Right lobe of liver (tissue), 6 donors: ENCODE results near the gene BTD. TPM values are rescaled to one million over a fixed set of nuclear protein-coding genes. Genes with fewer than 3 reads are reported as not detected.

Source experiments
- ATAC-seq, 4 donors: fragments of 200-7000 bp; cut with Tn5 transposase; one replicate each; pipeline ENCODE4 v1.9.1; 2020; ENCODE audit warnings: mild to moderate bottlenecking in 4 of 4, moderate library complexity in 4 of 4
- DNase-seq, 3 donors: peaks; one replicate each; pipeline ENCODE4 v3.0.0-alpha.2; 2020
- H3K27ac ChIP-seq, 3 donors: fragments of 200-600 bp; one replicate each; pipeline ENCODE4 v1.8.0; 2022
- H3K27me3 ChIP-seq, 2 donors: fragments of 200-600 bp; one replicate each; pipeline ENCODE4 v1.8.0; 2022
- H3K36me3 ChIP-seq, 4 donors: fragments of 200-600 bp; sonication (generic) in 1 of 4; one replicate each; pipeline versions ENCODE4 v1.5.1 to v1.8.0; 2017 to 2022; ENCODE audit warnings: control low read depth in 1 of 4
- H3K4me1 ChIP-seq, 4 donors: fragments of 200-600 bp; sonication (generic) in 1 of 4; one replicate each; pipeline versions ENCODE4 v1.5.1 to v1.8.0; 2017 to 2022; ENCODE audit warnings: control low read depth in 1 of 4
- H3K4me3 ChIP-seq, 3 donors: fragments of 200-600 bp; one replicate each; pipeline ENCODE4 v1.8.0; 2022
- H3K9me3 ChIP-seq, 4 donors: fragments of 200-600 bp; sonication (generic) in 1 of 4; one replicate each; pipeline versions ENCODE4 v1.5.1 to v1.8.0; 2017 to 2022; ENCODE audit warnings: control low read depth in 1 of 4
- CTCF ChIP-seq, 4 donors: fragments of 200-600 bp in 3 of 4; fragments of 450-650 bp in 1 of 4; IDR thresholded peaks; one replicate each; pipeline versions ENCODE4 v1.5.1 to v1.8.0; 2016 to 2022; ENCODE audit warnings: antibody characterized with exemption in 4 of 4, mild to moderate bottlenecking in 2 of 4
- POLR2A ChIP-seq: fragments of 450-650 bp; IDR thresholded peaks from one replicate; pipeline ENCODE4 v1.6.1; 2017; ENCODE audit warnings: antibody characterized with exemption, mild to moderate bottlenecking
- WGBS: methylation state at CpG from one replicate; pipeline ENCODE4 v1.1.6; 2018; ENCODE audit warnings: low coverage, low lambda C conversion rate; ENCODE audit not compliant: insufficient coverage; ENCODE audit errors: missing lambda C conversion rate; 5-methylcytosine and 5-hydroxymethylcytosine counted together
- intact Hi-C, 2 donors: fragments of 100-400 bp; cut with DNase I; formaldehyde crosslinking; loops; one replicate each; pipeline versions ENCODE4 v1.11.2 to v1.14.1; 2022
- total RNA-seq, 6 experiments: library from RNA; depleted of rRNA in 2 of 6; stranded (reverse); fragments of >200 nt in 2 of 6; fragmentation: NEBNext Ultra II Directional in 3 of 6; extraction: Animal tissue kit (Norgen Biotek cat#: 25700) in 3 of 6; gene quantifications; one replicate each; pipeline versions ENCODE4 v1.1.0 to v1.2.4, GENCODE V29; 2016 to 2023
- donor health status: DM: no; HTN: yes; CAD: no.
- donor health status: DM: no; HTN: no; CAD: no.
- donor health status: DM: no; HTN: no; CAD: no.
- donor health status: DM: no; HTN: yes; CAD: no.
- donor health status: DM: no; HTN: yes; CAD: no.

BTD gene
- total RNA-seq, 6 experiments from 2014 or later: 47.5 to 70.3 (median 54.5) TPM

GRCh38 chr3:15656342-15656741, 54.8 kb downstream of the BTD start:
- no peak for TF ChIP-seq CTCF (IDR thresholded peaks at IDR 0.05)
- no peak for TF ChIP-seq POLR2A
- H3K4me3 ChIP-seq: no peak overlapping the region

GRCh38 chr3:15657016-15657415, 55.5 kb downstream of the BTD start:
- no peaks in the 10 kb centered on the region for H3K4me1 ChIP-seq
- no peak for TF ChIP-seq CTCF (IDR thresholded peaks at IDR 0.05)
- TF ChIP-seq POLR2A: no peak
- ATAC-seq: no peak

More at GRCh38 chr3:15656342-15656741, 54.8 kb downstream of the BTD start:
- H3K9me3 ChIP-seq: peaks cover 0 to 16% (median 0%) of the 10 kb centered on the region in 4 donors
- DNase-seq (no peak), ATAC-seq (no peak)
- H3K36me3 ChIP-seq: no peaks in the 10 kb centered on the region
- no peak overlapping the region for H3K27ac ChIP-seq
- no peaks in the 10 kb centered on the region for H3K4me1 ChIP-seq
- intact Hi-C loops: no loop called here
- 74% methylated on average over 5 of the region's 5 CpGs for WGBS
- no peaks in the 10 kb centered on the region for H3K27me3 ChIP-seq

GRCh38 chr3:15659254-15659975, 57.9 kb downstream of the BTD start:
- ATAC-seq (peak in 1 of 4 donors; percentile 14), DNase-seq (no peak)
- Histone ChIP-seq H3K27me3 (no peaks in the 10 kb centered on the region), H3K4me3 (no peak overlapping the region), H3K9me3 (peaks cover 0 to 16% (median 0%) of the 10 kb centered on the region in 4 donors), H3K4me1 (no peaks in the 10 kb centered on the region), H3K27ac (no peak overlapping the region), H3K36me3 (no peaks in the 10 kb centered on the region)
- WGBS: 77% methylated on average over 4 of the region's 5 CpGs
- intact Hi-C loops: no loop called here
- TF ChIP-seq POLR2A (no peak), CTCF (IDR thresholded peaks at IDR 0.05) (no peak)

More at GRCh38 chr3:15657016-15657415, 55.5 kb downstream of the BTD start:
- intact Hi-C loops: no loop called here
- Histone ChIP-seq H3K27me3 (no peaks in the 10 kb centered on the region), H3K27ac (no peak overlapping the region), H3K9me3 (peaks cover 0 to 16% (median 0%) of the 10 kb centered on the region in 4 donors), H3K36me3 (no peaks in the 10 kb centered on the region), H3K4me3 (no peak overlapping the region)
- DNase-seq: no peak

GRCh38 chr3:15660055-15660935, 58.8 kb downstream of the BTD start:
- 83% methylated on average over 7 of the region's 7 CpGs for WGBS
- TF ChIP-seq POLR2A (no peak), CTCF (IDR thresholded peaks at IDR 0.05) (no peak)

More at GRCh38 chr3:15660055-15660935, 58.8 kb downstream of the BTD start:
- peaks cover 0 to 13% (median 0%) of the 10 kb centered on the region in 4 donors for H3K9me3 ChIP-seq
- H3K27ac ChIP-seq: no peak overlapping the region
- H3K4me3 ChIP-seq: no peak overlapping the region
- DNase-seq (no peak), ATAC-seq (no peak)
- H3K27me3 ChIP-seq: no peaks in the 10 kb centered on the region
- intact Hi-C loops: no loop called here
- no peaks in the 10 kb centered on the region for H3K4me1 ChIP-seq
- H3K36me3 ChIP-seq: no peaks in the 10 kb centered on the region
